IMR-90 (cell line): ENCODE measurements around the gene SELENOO. TPM values are rescaled to one million over a fixed set of nuclear protein-coding genes. Genes with fewer than 3 reads are reported as not detected.
"Not testable (repeated sequence)": the region's sequence is repeated elsewhere in the genome, so short reads cannot be mapped to it uniquely, and the experiment has no call there.

Experiments
- ATAC-seq: fragments of 200-7000 bp; cut with Tn5 transposase; 2 replicates; pipeline ENCODE4 v1.9.1; 2020; ENCODE audit warnings: low read depth, mild to moderate bottlenecking, moderate library complexity
- BruUV-seq: library from RNA; stranded (reverse); fragments of 400-500 nt; replicated peaks from 2 replicates; lab custom pipeline; 2021; lab: Mats Ljungman, UMichigan
- CTCF ChIA-PET: fragments of 300-600 bp; formaldehyde crosslinking; extraction: SDS; loops from one replicate; lab custom pipeline; 2021; ENCODE audit warnings: antibody characterized with exemption; lab: Yijun Ruan, JAX
- POLR2A ChIA-PET: fragments of 300-600 bp; sonication (Branson Sonifier 250); formaldehyde crosslinking; loops from one replicate; lab custom pipeline; 2022; ENCODE audit warnings: antibody characterized with exemption; ENCODE audit not compliant: unreplicated experiment; lab: Charles Lee
- DNase-seq: peaks from one replicate; pipeline ENCODE4 v3.0.0; 2013
- H2AFZ ChIP-seq: replicated peaks from 2 replicates; pipeline ENCODE3; 2013; ENCODE audit warnings: low read length, mild to moderate bottlenecking; ENCODE audit not compliant: poor library complexity
- H2AK5ac ChIP-seq: 2 replicates; pipeline ENCODE4 v1.6.1; 2013; ENCODE audit warnings: low read depth, low read length, inconsistent platforms
- H2AK9ac ChIP-seq: replicated peaks from 2 replicates; pipeline ENCODE3; 2013; ENCODE audit warnings: mild to moderate bottlenecking, low read depth, low read length, moderate library complexity; ENCODE audit not compliant: poor library complexity
- H2BK120ac ChIP-seq: 2 replicates; pipeline ENCODE4 v1.6.1; 2013; ENCODE audit warnings: low read depth, low read length, inconsistent platforms
- H2BK15ac ChIP-seq: 3 replicates; pipeline ENCODE4 v1.6.1; 2013; ENCODE audit warnings: low read depth, low read length, inconsistent platforms
- H2BK20ac ChIP-seq: 2 replicates; pipeline ENCODE4 v1.6.1; 2013; ENCODE audit warnings: low read depth, mild to moderate bottlenecking, inconsistent platforms, low read length, moderate library complexity
- H2BK5ac ChIP-seq: 2 replicates; pipeline ENCODE4 v1.6.1; 2013; ENCODE audit warnings: mild to moderate bottlenecking, low read depth, low read length, inconsistent platforms; ENCODE audit not compliant: poor library complexity, severe bottlenecking
- H3K14ac ChIP-seq: replicated peaks from 2 replicates; pipeline ENCODE4 v1.6.1; 2013; ENCODE audit warnings: low read depth, low read length, inconsistent platforms
- H3K18ac ChIP-seq: 2 replicates; pipeline ENCODE4 v1.6.1; 2013; ENCODE audit warnings: low read depth, low read length, control low read depth
- H3K23ac ChIP-seq: 2 replicates; pipeline ENCODE4 v1.6.1; 2013; ENCODE audit warnings: low read depth, low read length, inconsistent platforms
- H3K27ac ChIP-seq: 2 replicates; pipeline ENCODE4 v1.5.1; 2013; ENCODE audit warnings: mild to moderate bottlenecking, control low read depth, low read length; ENCODE audit not compliant: insufficient read depth
- H3K27me3 ChIP-seq: 2 replicates; pipeline ENCODE4 v1.6.1; 2013; ENCODE audit warnings: low read length; ENCODE audit not compliant: control insufficient read depth, insufficient read depth
- H3K36me3 ChIP-seq: 2 replicates; pipeline ENCODE4 v1.6.1; 2013; ENCODE audit warnings: low read length, mixed read lengths; ENCODE audit not compliant: control insufficient read depth, insufficient read depth
- H3K4ac ChIP-seq: 2 replicates; pipeline ENCODE4 v1.6.1; 2013; ENCODE audit warnings: low read depth, low read length, inconsistent platforms
- H3K4me1 ChIP-seq: 2 replicates; pipeline ENCODE4 v1.6.1; 2013; ENCODE audit warnings: low read length, mixed read lengths; ENCODE audit not compliant: control insufficient read depth, insufficient read depth
- H3K4me2 ChIP-seq: 2 replicates; pipeline ENCODE4 v1.6.1; 2013; ENCODE audit warnings: low read depth, mild to moderate bottlenecking, control low read depth, low read length, moderate library complexity
- H3K4me3 ChIP-seq: 2 replicates; pipeline ENCODE4 v1.5.1; 2013; ENCODE audit warnings: low read depth, mild to moderate bottlenecking, control low read depth, low read length, moderate library complexity; ENCODE audit not compliant: insufficient read depth
- H3K56ac ChIP-seq: 2 replicates; pipeline ENCODE4 v1.6.1; 2013; ENCODE audit warnings: low read length, inconsistent platforms; ENCODE audit not compliant: insufficient read depth; ENCODE audit errors: extremely low read depth
- H3K79me1 ChIP-seq, 2 experiments: 2 replicates each; pipeline ENCODE4 v1.6.1; 2013; ENCODE audit warnings: low read length in 2 of 2, inconsistent platforms in 1 of 2, low read depth in 1 of 2
- H3K9ac ChIP-seq: 2 replicates; pipeline ENCODE4 v1.6.1; 2013; ENCODE audit warnings: low read depth, low read length, control low read depth
- H3K9me1 ChIP-seq: 2 replicates; pipeline ENCODE4 v1.6.1; 2013; ENCODE audit warnings: low read length, inconsistent platforms; ENCODE audit not compliant: insufficient read depth
- H3K9me3 ChIP-seq: 2 replicates; pipeline ENCODE4 v1.6.1; 2013; ENCODE audit warnings: low read length; ENCODE audit not compliant: control insufficient read depth, insufficient read depth
- H4K20me1 ChIP-seq: 2 replicates; pipeline ENCODE4 v1.6.1; 2013; ENCODE audit warnings: low read length, inconsistent platforms; ENCODE audit not compliant: insufficient read depth
- H4K5ac ChIP-seq: 2 replicates; pipeline ENCODE4 v1.6.1; 2013; ENCODE audit warnings: mild to moderate bottlenecking, low read depth, low read length, control low read depth
- H4K8ac ChIP-seq, 2 experiments: 2 replicates each; pipeline ENCODE4 v1.6.1; 2013; ENCODE audit warnings: low read depth in 2 of 2, low read length in 2 of 2, control low read depth in 1 of 2, inconsistent platforms in 1 of 2
- H4K91ac ChIP-seq: 2 replicates; pipeline ENCODE4 v1.6.1; 2013; ENCODE audit warnings: low read depth, low read length, inconsistent platforms; ENCODE audit not compliant: insufficient read depth
- MAFK ChIP-seq: IDR thresholded peaks from 2 replicates; pipeline ENCODE4 v1.6.1; 2012; ENCODE audit warnings: low read depth, low read length, improper control_type of control experiment
- MAZ ChIP-seq: IDR thresholded peaks from 2 replicates; pipeline ENCODE4 v1.6.1; 2012; ENCODE audit warnings: low read depth, mild to moderate bottlenecking, low read length, improper control_type of control experiment, moderate library complexity, borderline replicate concordance
- POLR2A ChIP-seq: IDR thresholded peaks from 2 replicates; pipeline ENCODE4 v1.6.1; 2012; ENCODE audit warnings: mild to moderate bottlenecking, low read depth, low read length
- RAD21 ChIP-seq: IDR thresholded peaks from 2 replicates; pipeline ENCODE4 v1.6.1; 2012; ENCODE audit warnings: low read length, improper control_type of control experiment
- WGBS, 2 experiments: methylation state at CpG; one replicate each; pipeline versions ENCODE4 v1.1.5 to v1.1.7; 2013; ENCODE audit warnings: missing lambda C conversion rate in 2 of 2; ENCODE audit not compliant: insufficient read length in 1 of 2; ENCODE audit errors: extremely low coverage in 2 of 2; 5-methylcytosine and 5-hydroxymethylcytosine counted together
- dilution Hi-C: fragments of 300-500 bp; cut with HindIII; formaldehyde crosslinking; loops from one replicate; pipeline ENCODE4 v1.14.3; 2018; ENCODE audit warnings: low sequenced_read_pairs; ENCODE audit not compliant: unreplicated experiment
- in situ Hi-C: fragments of 300-500 bp; cut with MboI; formaldehyde crosslinking; loops from 3 replicates; pipeline ENCODE4 v1.14.3; 2019; ENCODE audit warnings: low sequenced_read_pairs, inconsistent platforms, mixed read lengths
- intact Hi-C: fragments of 100-400 bp; cut with micrococcal nuclease; formaldehyde crosslinking; loops from 2 replicates; pipeline ENCODE4 v1.10.0; 2022
- polyA plus RNA-seq, 3 experiments: library from polyadenylated mRNA; depleted of rRNA; stranded (reverse); fragments of >200 nt; gene quantifications; 2 replicates each; pipeline ENCODE4 v1.2.3, GENCODE V29; 2012; ENCODE audit warnings: low replicate concordance in 1 of 3
- total RNA-seq: library from RNA; depleted of rRNA; stranded (reverse); fragments of >200 nt; gene quantifications from 2 replicates; pipeline ENCODE4 v1.2.3, GENCODE V29; 2012

Gene SELENOO
- total and polyA plus RNA-seq, 2 of the 4 experiments (the other 2 are of a cell fraction), result 10.4 to 21.4 TPM

GRCh38 chr22:50167689-50168489 lies 32.9 kb upstream of the SELENOO start:
- no peak overlapping the region for H4K5ac ChIP-seq

GRCh38 chr22:50168490-50169180 lies 32.2 kb upstream of the SELENOO start:
- H2BK20ac ChIP-seq, H4K8ac ChIP-seq, H4K91ac ChIP-seq, intact Hi-C loops, H4K20me1 ChIP-seq, H2AK9ac ChIP-seq, BruUV-seq, H3K79me1 ChIP-seq, H2BK120ac ChIP-seq, POLR2A ChIA-PET, H3K4ac ChIP-seq, H3K4me1 ChIP-seq, ATAC-seq, H3K18ac ChIP-seq, dilution Hi-C loops, H3K4me3 ChIP-seq, CTCF ChIA-PET, H2BK15ac ChIP-seq, H3K9ac ChIP-seq, H4K5ac ChIP-seq, H3K9me3 ChIP-seq, H3K23ac ChIP-seq, H3K56ac ChIP-seq, H2AFZ ChIP-seq, in situ Hi-C loops, H3K27ac ChIP-seq, H2BK5ac ChIP-seq, H3K4me2 ChIP-seq, DNase-seq, H3K36me3 ChIP-seq, H3K9me1 ChIP-seq, H3K14ac ChIP-seq, H2AK5ac ChIP-seq: not testable (repeated sequence)
- WGBS, 2 experiments, result 60% methylated on average over 2 of the region's 5 CpGs; no CpG with 5 or more reads in 1 of the 2 experiments
- peaks cover 27% of the 10 kb centered on the region for H3K27me3 ChIP-seq

More at GRCh38 chr22:50167689-50168489, 32.9 kb upstream of the SELENOO start:
- no peak overlapping the region for H3K14ac ChIP-seq
- H3K23ac ChIP-seq, result no peak overlapping the region
- no peak overlapping the region for H3K4me2 ChIP-seq
- ATAC-seq (no peak), DNase-seq (no peak)
- ChIA-PET POLR2A (no interaction called here), CTCF (no interaction called here)
- H2BK5ac ChIP-seq, result no peak overlapping the region
- intact Hi-C loops, result no loop called here
- H3K9me3 ChIP-seq, result no peaks in the 10 kb centered on the region
- H3K27ac ChIP-seq, result no peak overlapping the region
- H3K4me1 ChIP-seq, result no peaks in the 10 kb centered on the region
- no peak overlapping the region for H3K4ac ChIP-seq
- H2BK15ac ChIP-seq, result no peak overlapping the region
- TF ChIP-seq MAZ (no peak), MAFK (no peak), RAD21 (no peak), POLR2A (no peak)
- H4K8ac ChIP-seq, result no peak overlapping the region
- H3K9me1 ChIP-seq, result no peaks in the 10 kb centered on the region
- no peak overlapping the region for H3K56ac ChIP-seq
- in situ Hi-C loops, result no loop called here
- H2AK9ac ChIP-seq, result no peak overlapping the region
- no peak overlapping the region for H3K4me3 ChIP-seq
- no peak overlapping the region for H2BK120ac ChIP-seq
- H3K18ac ChIP-seq, result no peak overlapping the region
- peaks cover 27% of the 10 kb centered on the region for H3K27me3 ChIP-seq
- no peak overlapping the region for H2BK20ac ChIP-seq
- dilution Hi-C loops, result no loop called here
- no TSS peak for BruUV-seq
- H3K79me1 ChIP-seq, result no peaks in the 10 kb centered on the region
- H3K9ac ChIP-seq, result no peak overlapping the region
- H4K20me1 ChIP-seq, result no peaks in the 10 kb centered on the region
- H2AFZ ChIP-seq, result no peak overlapping the region
- H4K91ac ChIP-seq, result no peak overlapping the region
- 60% methylated on average over 6 of the region's 11 CpGs; no CpG with 5 or more reads in 1 of the 2 experiments for WGBS, 2 experiments
- no peak overlapping the region for H2AK5ac ChIP-seq
- H3K36me3 ChIP-seq, result no peaks in the 10 kb centered on the region; the same call in 1 of the 2 replicates
